ENCODE results near the gene CPEB2. TPM values are rescaled to one million over a fixed set of nuclear protein-coding genes. Genes with fewer than 3 reads are reported as not detected.

CPEB2 gene
- total and polyA plus RNA-seq, 10 of the 15 experiments (the other 5 are each of a cell fraction or from before 2014, with no cell fraction given): 0.73 to 8.3 (median 3.7) TPM

- Histone ChIP-seq H2AFZ (ENCODE audit: control insufficient read depth, low read depth, low read length) (no peak overlapping the region), H3K9ac (ENCODE audit: control insufficient read depth, insufficient read depth, low read length) (no peak overlapping the region), H3K9me3 (replicated peaks; ENCODE audit: control insufficient read depth, insufficient read depth, low read length) (peaks cover 2% of the 10 kb centered on the region; the same call in 1 of the 3 replicates), H3K36me3 (ENCODE audit: control insufficient read depth in 2 of 2, insufficient read depth in 2 of 2, low read length in 1 of 2) (peaks cover 0 to 12% of the 10 kb centered on the region in 2 experiments; a peak in 1 of 4 replicates), H3K79me2 (ENCODE audit: control insufficient read depth, insufficient read depth, low read length) (peaks cover 5% of the 10 kb centered on the region), H3K4me2 (ENCODE audit: control insufficient read depth, insufficient read depth) (no peak overlapping the region), H3K4me3 (no peak overlapping the region), H3K27ac (ENCODE audit: control insufficient read depth, insufficient read depth) (no peak overlapping the region), H3K27me3 (replicated peaks in 1 of 2; ENCODE audit: control insufficient read depth in 2 of 2, insufficient read depth in 2 of 2, low read length in 1 of 2) (no peaks in the 10 kb centered on the region), H4K20me1 (ENCODE audit: control insufficient read depth, insufficient read depth) (no peaks in the 10 kb centered on the region), H3K4me1 (ENCODE audit: control insufficient read depth, insufficient read depth, low read length) (no peaks in the 10 kb centered on the region)
- no peak for DNase-seq (ENCODE audit: low read depth, low spot score)
- ChIA-PET SMC1A (ENCODE audit: uncharacterized antibody, unreplicated experiment) (interaction anchor here (0.5 to 2.0 kb wide), 5 partner anchors 11 to 1372 kb away, joined by 3 to 14 read pairs (median 3); no protein-coding TSS in a partner anchor), CTCF (interaction anchor here (0.7 to 1.7 kb wide), 3 partner anchors 13 to 438 kb away, joined by 3 read pairs; no protein-coding TSS in a partner anchor), RAD21 (ENCODE audit: unreplicated experiment) (interaction anchor here (1.3 kb wide), 1 partner anchor 14 kb away, joined by 3 read pairs; no protein-coding TSS in a partner anchor), POLR2A (interaction anchor here (0.7 kb wide), 1 partner anchor 13 kb away, joined by 3 read pairs; no protein-coding TSS in a partner anchor)
- no TSS peak for BruUV-seq (replicated peaks)
- no peak for FAIRE-seq
- ATAC-seq: no peak
- in situ Hi-C loops (cut with MboI) (no loop called here), intact Hi-C loops (cut with micrococcal nuclease; ENCODE audit: unreplicated experiment) (no loop called here)
- WGBS (ENCODE audit: insufficient coverage, insufficient replicate concordance, low lambda C conversion rate, missing lambda C conversion rate): 100% methylated on average over 1 of the region's 1 CpG
- TF ChIP-seq PRDM15 (CRISPR knock-in tag; IDR thresholded peaks at IDR 0.05) (no peak), TAF1 (IDR thresholded peaks at IDR 0.05; ENCODE audit: borderline replicate concordance, low read depth, low read length) (no peak), NFYA (IDR thresholded peaks at IDR 0.05; ENCODE audit: borderline replicate concordance, low read depth, low read length) (no peak), FOS (IDR thresholded peaks at IDR 0.05; ENCODE audit: borderline replicate concordance, extremely low read depth, insufficient read length) (no peak), BCL3 (IDR thresholded peaks at IDR 0.05; ENCODE audit: borderline replicate concordance, insufficient read depth, low read depth, low read length, poor library complexity, severe bottlenecking) (no peak), E4F1 (IDR thresholded peaks at IDR 0.05; ENCODE audit: borderline replicate concordance, partially characterized antibody) (no peak), CREM (IDR thresholded peaks at IDR 0.05; ENCODE audit: low read depth) (no peak), POLR2AphosphoS2 (IDR thresholded peaks at IDR 0.05; ENCODE audit: low read depth, low read length) (no peak), NR2C2 (IDR thresholded peaks at IDR 0.05; ENCODE audit: borderline replicate concordance, control insufficient read depth, insufficient read length, low read depth) (no peak), ZNF687 (IDR thresholded peaks at IDR 0.05) (no peak)
These were observed 25.7 kb downstream of the CPEB2 start for GRCh38 chr4:15027921-15028435.

All from GM12878 (cell line).